MM.1S (cell line): Measurements from ENCODE around the gene YDJC.
"Not testable (repeated sequence)": the region's sequence is repeated elsewhere in the genome, so short reads cannot be mapped to it uniquely, and the experiment has no call there.

Source experiments
- DNase-seq: peaks from one replicate; pipeline ENCODE4 v3.0.0-alpha.2; 2015
- H2AFZ ChIP-seq: fragments of 300-600 bp; sonication (generic); 2 replicates; pipeline ENCODE4 v1.6.0; 2016; ENCODE audit warnings: antibody characterized with exemption, low read length
- H3F3A ChIP-seq: fragments of 300-600 bp; sonication (generic); 2 replicates; pipeline ENCODE4 v1.6.1; 2016; ENCODE audit warnings: mild to moderate bottlenecking, antibody characterized with exemption, low read length, moderate library complexity, mixed read lengths; ENCODE audit not compliant: insufficient read depth
- H3K27ac ChIP-seq: fragments of 300-600 bp; sonication (generic); 2 replicates; pipeline ENCODE4 v1.5.1; 2016; ENCODE audit warnings: mild to moderate bottlenecking, low read length
- H3K27me3 ChIP-seq: fragments of 300-600 bp; sonication (generic); replicated peaks from 2 replicates; pipeline ENCODE4 v1.6.0; 2016; ENCODE audit warnings: low read length; ENCODE audit not compliant: insufficient read depth
- H3K36me3 ChIP-seq: fragments of 300-600 bp; sonication (generic); replicated peaks from 2 replicates; pipeline ENCODE4 v1.6.1; 2016; ENCODE audit warnings: mild to moderate bottlenecking, low read length, mixed read lengths; ENCODE audit not compliant: insufficient read depth
- H3K4me1 ChIP-seq: fragments of 300-600 bp; sonication (generic); 2 replicates; pipeline ENCODE4 v1.6.1; 2016; ENCODE audit warnings: low read length, mixed read lengths
- H3K4me2 ChIP-seq: fragments of 300-600 bp; sonication (generic); 2 replicates; pipeline ENCODE4 v1.6.0; 2016; ENCODE audit warnings: low read depth, low read length
- H3K4me3 ChIP-seq: fragments of 300-600 bp; sonication (generic); 2 replicates; pipeline ENCODE4 v1.5.1; 2016; ENCODE audit warnings: low read length, mixed read lengths
- H3K79me2 ChIP-seq: fragments of 300-600 bp; sonication (generic); 2 replicates; pipeline ENCODE4 v1.6.1; 2016; ENCODE audit warnings: mixed run types, low read length, mixed read lengths
- H3K9ac ChIP-seq: fragments of 300-600 bp; sonication (generic); 2 replicates; pipeline ENCODE4 v1.6.1; 2016; ENCODE audit warnings: low read length, mixed read lengths
- H3K9me2 ChIP-seq: fragments of 300-600 bp; sonication (generic); replicated peaks from 2 replicates; pipeline ENCODE4 v1.6.1; 2016; ENCODE audit warnings: mild to moderate bottlenecking, low read length, mixed read lengths; ENCODE audit not compliant: insufficient read depth
- H3K9me3 ChIP-seq: fragments of 300-600 bp; sonication (generic); replicated peaks from 2 replicates; pipeline ENCODE4 v1.6.1; 2016; ENCODE audit warnings: mild to moderate bottlenecking, low read length, mixed read lengths; ENCODE audit not compliant: insufficient read depth
- H4K20me1 ChIP-seq: fragments of 300-600 bp; sonication (generic); 2 replicates; pipeline ENCODE4 v1.6.1; 2016; ENCODE audit warnings: mild to moderate bottlenecking, low read length, moderate library complexity, mixed read lengths; ENCODE audit not compliant: insufficient read depth
- EZH2 ChIP-seq: fragments of 300-600 bp; sonication (generic); optimal IDR thresholded peaks from 2 replicates; pipeline ENCODE3; 2017; ENCODE audit warnings: low read depth, mild to moderate bottlenecking, antibody characterized with exemption, low read length, mixed read lengths
- EZH2phosphoT487 ChIP-seq: fragments of 300-600 bp; sonication (generic); IDR thresholded peaks from 2 replicates; pipeline ENCODE4 v1.6.1; 2018; ENCODE audit warnings: antibody characterized with exemption, low read length
- TF ChIP-seq, protein P1 (sequence below): fragments of 300-600 bp; sonication (generic); IDR thresholded peaks from 2 replicates; pipeline ENCODE4 v1.5.1; 2016; ENCODE audit warnings: antibody characterized with exemption, low read length, mixed read lengths

Gene YDJC

DNA sequence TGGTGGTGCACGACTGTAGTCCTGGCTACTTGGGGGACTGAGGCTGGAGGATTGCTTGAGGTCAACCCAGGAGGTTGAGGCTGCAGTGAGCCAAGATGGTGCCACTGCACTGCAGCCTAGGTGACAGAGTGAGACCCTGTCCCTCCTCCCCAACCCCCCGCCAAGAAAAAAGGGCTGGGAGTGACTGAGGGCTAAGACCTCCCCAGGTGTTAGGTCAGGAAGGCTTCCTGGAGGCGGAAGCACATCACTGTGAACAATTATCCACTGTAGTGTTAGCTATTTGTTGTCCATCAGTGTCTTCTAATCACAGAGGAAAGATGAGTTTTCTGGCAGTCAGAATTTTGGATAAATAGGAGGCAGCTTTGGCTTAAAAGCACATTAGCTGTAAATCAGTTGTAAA, 8.8 kb downstream of the YDJC start:
- DNase-seq = no peak
- H2AFZ ChIP-seq = no peak overlapping the region
- H3K4me1 ChIP-seq = no peaks in the 10 kb centered on the region
- H3F3A ChIP-seq = peaks cover 24% of the 10 kb centered on the region
- H3K27me3 ChIP-seq = no peaks in the 10 kb centered on the region
- TF ChIP-seq EZH2 = no peak
- TF ChIP-seq, protein P1, sequence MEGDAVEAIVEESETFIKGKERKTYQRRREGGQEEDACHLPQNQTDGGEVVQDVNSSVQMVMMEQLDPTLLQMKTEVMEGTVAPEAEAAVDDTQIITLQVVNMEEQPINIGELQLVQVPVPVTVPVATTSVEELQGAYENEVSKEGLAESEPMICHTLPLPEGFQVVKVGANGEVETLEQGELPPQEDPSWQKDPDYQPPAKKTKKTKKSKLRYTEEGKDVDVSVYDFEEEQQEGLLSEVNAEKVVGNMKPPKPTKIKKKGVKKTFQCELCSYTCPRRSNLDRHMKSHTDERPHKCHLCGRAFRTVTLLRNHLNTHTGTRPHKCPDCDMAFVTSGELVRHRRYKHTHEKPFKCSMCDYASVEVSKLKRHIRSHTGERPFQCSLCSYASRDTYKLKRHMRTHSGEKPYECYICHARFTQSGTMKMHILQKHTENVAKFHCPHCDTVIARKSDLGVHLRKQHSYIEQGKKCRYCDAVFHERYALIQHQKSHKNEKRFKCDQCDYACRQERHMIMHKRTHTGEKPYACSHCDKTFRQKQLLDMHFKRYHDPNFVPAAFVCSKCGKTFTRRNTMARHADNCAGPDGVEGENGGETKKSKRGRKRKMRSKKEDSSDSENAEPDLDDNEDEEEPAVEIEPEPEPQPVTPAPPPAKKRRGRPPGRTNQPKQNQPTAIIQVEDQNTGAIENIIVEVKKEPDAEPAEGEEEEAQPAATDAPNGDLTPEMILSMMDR = no peak
- no peak for TF ChIP-seq EZH2phosphoT487
- 0 out of 2 replicates have a peak, but pooled peaks cover 10% of the 10 kb centered on the region for H4K20me1 ChIP-seq
- peaks cover 90% of the 10 kb centered on the region for H3K79me2 ChIP-seq
- H3K9me2 ChIP-seq = no peaks in the 10 kb centered on the region
- H3K36me3 ChIP-seq = no peaks in the 10 kb centered on the region; the same call in 1 of the 2 replicates
- H3K9me3 ChIP-seq = no peaks in the 10 kb centered on the region
- no peak overlapping the region for H3K27ac ChIP-seq
- H3K9ac ChIP-seq = no peak overlapping the region
- no peak overlapping the region for H3K4me3 ChIP-seq
- no peak overlapping the region for H3K4me2 ChIP-seq

DNA sequence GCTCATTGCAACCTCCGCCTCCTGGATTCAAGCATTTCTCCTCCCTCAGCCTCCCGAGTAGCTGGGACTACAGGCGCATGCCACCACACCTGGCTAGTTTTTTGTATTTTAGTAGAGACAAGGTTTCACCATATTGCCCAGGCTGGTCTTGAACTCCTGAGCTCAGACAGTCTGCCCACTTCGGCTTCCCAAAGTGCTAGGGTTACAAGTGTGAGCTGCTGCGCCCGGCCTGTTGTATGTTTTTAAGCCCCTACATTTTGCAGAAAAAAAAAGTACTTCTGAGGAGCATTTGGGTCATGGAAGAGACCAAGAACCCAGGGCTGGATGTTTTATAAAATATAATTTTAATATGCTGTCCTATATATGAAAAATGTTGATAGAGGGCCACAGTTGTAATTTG, 12.5 kb downstream of the YDJC start:
- H3K4me3 ChIP-seq, DNase-seq, H3K27ac ChIP-seq, H3K4me1 ChIP-seq, H3K36me3 ChIP-seq, H3F3A ChIP-seq, H3K9me3 ChIP-seq, H3K9me2 ChIP-seq, H3K9ac ChIP-seq, H2AFZ ChIP-seq, H3K4me2 ChIP-seq, H3K27me3 ChIP-seq: not testable (repeated sequence)
- H3K79me2 ChIP-seq = peaks cover 91% of the 10 kb centered on the region
- H4K20me1 ChIP-seq = 0 out of 2 replicates have a peak, but pooled peaks cover 14% of the 10 kb centered on the region

DNA sequence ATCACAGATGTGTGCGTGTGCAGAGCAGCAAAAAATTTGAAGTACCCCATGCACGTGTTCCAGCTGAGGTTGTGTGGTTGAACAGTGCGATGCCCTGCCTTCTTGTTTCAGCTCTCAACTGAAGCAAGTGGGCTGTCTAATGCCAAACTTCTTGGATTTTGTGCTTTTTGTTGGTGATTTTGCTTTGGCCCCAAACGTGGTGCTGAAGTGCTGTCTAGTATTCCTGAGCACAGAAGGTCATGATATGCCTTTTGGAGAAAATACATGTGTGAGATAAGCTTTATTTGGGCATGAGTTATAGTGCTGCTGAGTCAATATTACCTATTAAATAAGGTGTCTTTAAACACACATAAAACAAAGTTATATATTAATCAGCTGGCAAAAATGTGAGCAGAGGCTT, 14.1 kb downstream of the YDJC start:
- Histone ChIP-seq H3K9me2 (no peaks in the 10 kb centered on the region), H3K9me3 (no peaks in the 10 kb centered on the region), H3K9ac (no peak overlapping the region), H3K27me3 (no peaks in the 10 kb centered on the region), H3K4me3 (no peak overlapping the region), H3K36me3 (peaks cover 11% of the 10 kb centered on the region), H3K27ac (no peak overlapping the region), H3F3A (no peaks in the 10 kb centered on the region; the same call in 1 of the 2 replicates), H3K79me2 (peaks cover 94% of the 10 kb centered on the region), H3K4me2 (no peak overlapping the region), H3K4me1 (no peaks in the 10 kb centered on the region), H4K20me1 (0 out of 2 replicates have a peak, but pooled peaks cover 14% of the 10 kb centered on the region), H2AFZ (no peak overlapping the region)
- TF ChIP-seq, protein P1 = no peak
- TF ChIP-seq EZH2phosphoT487 (no peak), EZH2 (no peak)
- no peak for DNase-seq

DNA sequence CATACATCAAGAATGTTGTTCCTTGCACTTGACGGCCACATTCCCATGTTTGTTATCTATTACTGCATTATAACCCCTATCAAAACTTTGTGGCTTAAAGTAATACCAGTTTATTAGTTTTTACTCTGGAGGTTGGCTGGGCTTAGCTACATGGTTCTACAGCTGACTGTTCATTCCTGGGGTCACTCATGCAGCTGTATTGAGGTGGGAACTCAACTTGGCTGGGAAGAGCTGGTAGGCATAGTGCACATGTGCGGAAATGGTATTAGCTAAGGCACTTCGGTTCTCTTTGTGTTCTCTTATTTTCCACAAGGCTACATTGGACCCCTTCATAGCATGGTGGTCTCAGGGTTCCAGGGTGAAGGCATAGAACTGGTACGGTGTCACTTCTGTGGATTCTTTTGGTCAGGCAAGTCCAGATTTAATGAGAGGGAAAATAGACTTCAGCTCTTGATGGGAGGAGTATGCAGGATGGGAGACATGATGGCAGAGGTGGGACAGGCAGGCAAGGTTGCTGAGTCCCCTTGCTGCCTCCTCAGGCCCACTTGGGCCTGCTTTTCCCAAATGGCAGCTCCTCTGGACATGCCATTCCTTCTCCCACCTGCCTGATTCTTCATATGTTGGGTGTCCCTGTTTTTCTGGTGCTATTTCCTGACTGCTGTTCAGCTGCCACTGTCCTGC, 16.1 kb downstream of the YDJC start:
- H3K27me3 ChIP-seq = no peaks in the 10 kb centered on the region
- DNase-seq = no peak
- H2AFZ ChIP-seq = no peak overlapping the region
- no peaks in the 10 kb centered on the region for H3K4me1 ChIP-seq
- no peak overlapping the region for H3K27ac ChIP-seq
- peaks cover 94% of the 10 kb centered on the region for H3K79me2 ChIP-seq
- no peak overlapping the region for H3K9ac ChIP-seq
- 0 out of 2 replicates have a peak, but pooled peaks cover 4% of the 10 kb centered on the region for H4K20me1 ChIP-seq
- TF ChIP-seq EZH2 (no peak), EZH2phosphoT487 (no peak)
- TF ChIP-seq, protein P1 = no peak
- H3K36me3 ChIP-seq = peaks cover 11% of the 10 kb centered on the region
- H3F3A ChIP-seq = no peaks in the 10 kb centered on the region
- H3K4me2 ChIP-seq = no peak overlapping the region
- no peak overlapping the region for H3K4me3 ChIP-seq
- H3K9me2 ChIP-seq = no peaks in the 10 kb centered on the region
- H3K9me3 ChIP-seq = no peaks in the 10 kb centered on the region
